K562 (cell line): ENCODE data around the gene EPHA4. TPM values are rescaled to one million over a fixed set of nuclear protein-coding genes. Genes with fewer than 3 reads are reported as not detected.

Experiments used
- ATAC-seq: fragments of 200-7000 bp; cut with Tn5 transposase; 3 replicates; pipeline ENCODE4 v1.9.1; 2020; ENCODE audit warnings: moderate library complexity
- BruUV-seq: library from RNA; stranded (reverse); fragments of 400-500 nt; replicated peaks from 2 replicates; lab custom pipeline; 2021; lab: Mats Ljungman, UMichigan
- CTCF ChIA-PET: fragments of 300-600 bp; formaldehyde crosslinking; extraction: SDS; loops from one replicate; lab custom pipeline; 2021; ENCODE audit warnings: low intra/inter-chr PET ratio; lab: Yijun Ruan, JAX
- POLR2A ChIA-PET: fragments of 300-600, 350-650 bp; sonication (Branson Sonifier 250); formaldehyde crosslinking; extraction: SDS; loops from one replicate; lab custom pipeline; 2021; ENCODE audit warnings: antibody characterized with exemption, inconsistent platforms; lab: Yijun Ruan, JAX
- DNase-seq, 4 experiments: peaks; one replicate each; pipeline versions ENCODE4 v3.0.0 to v3.0.0-alpha.2; 2011 to 2018; ENCODE audit warnings: low spot score in 3 of 4, mixed read lengths in 3 of 4; ENCODE audit errors: extremely low read depth in 1 of 4
- FAIRE-seq: peaks from 2 replicates; lab custom pipeline; 2011; peaks lifted over from hg19 to GRCh38; lab: Jason Lieb, UNC
- H2AFZ ChIP-seq: 2 replicates; pipeline ENCODE4 v1.6.0; 2011; ENCODE audit warnings: low read depth, low read length, control low read depth, inconsistent platforms
- H3K27ac ChIP-seq: fragments of 200-600 bp; 3 replicates; pipeline ENCODE4 v1.8.0; 2011; ENCODE audit warnings: low read depth, mild to moderate bottlenecking, control low read depth, inconsistent platforms, low read length, moderate library complexity, mixed read lengths; ENCODE audit errors: extremely low read depth
- H3K27me3 ChIP-seq, 2 experiments: fragments of 300-600 bp in 1 of 2; 2 replicates in 1 of 2; 3 replicates in 1 of 2; pipeline versions ENCODE4 v1.6.0 to v1.8.0; 2011; ENCODE audit warnings: inconsistent platforms in 2 of 2, low read length in 2 of 2, mild to moderate bottlenecking in 1 of 2, mixed read lengths in 1 of 2, moderate library complexity in 1 of 2; ENCODE audit not compliant: control insufficient read depth in 2 of 2, insufficient read depth in 2 of 2
- H3K36me3 ChIP-seq: fragments of 300-600 bp; 3 replicates; pipeline ENCODE4 v1.8.0; 2011; ENCODE audit warnings: mild to moderate bottlenecking, low read length, inconsistent platforms; ENCODE audit not compliant: control insufficient read depth, insufficient read depth
- H3K4me1 ChIP-seq, 2 experiments: fragments of 200-600 bp in 1 of 2; replicated peaks in 1 of 2; 2 replicates in 1 of 2; 3 replicates in 1 of 2; pipeline versions ENCODE4 v1.5.1 to v1.8.0; 2011; ENCODE audit warnings: inconsistent platforms in 2 of 2, low read length in 2 of 2, mild to moderate bottlenecking in 1 of 2, mixed read lengths in 1 of 2, moderate library complexity in 1 of 2; ENCODE audit not compliant: control insufficient read depth in 2 of 2, insufficient read depth in 2 of 2
- H3K4me2 ChIP-seq: 2 replicates; pipeline ENCODE4 v1.6.1; 2011; ENCODE audit warnings: low read length, control low read depth, inconsistent platforms, mixed read lengths; ENCODE audit not compliant: insufficient read depth
- H3K4me3 ChIP-seq: fragments of 200-600 bp; sonication (generic), shearing (Covaris generic); 2 replicates; pipeline ENCODE4 v1.5.1; 2016; ENCODE audit warnings: control low read depth, inconsistent platforms
- H3K79me2 ChIP-seq: fragments of 200-600 bp; 3 replicates; pipeline ENCODE4 v1.8.0; 2011; ENCODE audit warnings: low read length, inconsistent platforms; ENCODE audit not compliant: control insufficient read depth, insufficient read depth
- H3K9ac ChIP-seq, 2 experiments: 2 replicates each; pipeline versions ENCODE4 v1.6.0 to v1.6.1; 2011; ENCODE audit warnings: low read depth in 2 of 2, low read length in 2 of 2, control low read depth in 1 of 2, inconsistent platforms in 1 of 2, mild to moderate bottlenecking in 1 of 2, mixed read lengths in 1 of 2; ENCODE audit not compliant: insufficient read depth in 1 of 2
- H3K9me1 ChIP-seq: one replicate; pipeline ENCODE4 v1.6.0; 2011; ENCODE audit warnings: inconsistent platforms, mild to moderate bottlenecking, low read length, moderate library complexity; ENCODE audit not compliant: control insufficient read depth, insufficient read depth
- H3K9me3 ChIP-seq: replicated peaks from 2 replicates; pipeline ENCODE4 v1.5.1; 2011; ENCODE audit warnings: low read depth, low read length, inconsistent platforms; ENCODE audit not compliant: control insufficient read depth, insufficient read depth
- H4K20me1 ChIP-seq: replicated peaks from 2 replicates; pipeline ENCODE4 v1.6.1; 2011; ENCODE audit warnings: low read length, inconsistent platforms, mixed read lengths; ENCODE audit not compliant: control insufficient read depth, insufficient read depth
- FOXP1 ChIP-seq: sonication (generic); formaldehyde crosslinking; IDR thresholded peaks from 2 replicates; pipeline ENCODE4 v1.8.0; 2022; ENCODE audit warnings: mild to moderate bottlenecking, missing genetic modification reagents
- KAT8 ChIP-seq: fragments of 450-650 bp; IDR thresholded peaks from 2 replicates; pipeline ENCODE4 v1.6.1; 2016; ENCODE audit warnings: low read depth, mild to moderate bottlenecking
- KLF1 ChIP-seq: fragments of 450-650 bp; IDR thresholded peaks from 2 replicates; pipeline ENCODE4 v1.6.1; 2016; ENCODE audit warnings: missing genetic modification characterization, missing compliant biosample characterization
- KLF13 ChIP-seq: fragments of 450-650 bp; IDR thresholded peaks from 2 replicates; pipeline ENCODE4 v1.6.1; 2016; ENCODE audit warnings: missing genetic modification characterization, low read depth, mild to moderate bottlenecking, missing compliant biosample characterization, moderate library complexity, borderline replicate concordance
- L3MBTL2 ChIP-seq: fragments of 450-650 bp; IDR thresholded peaks from 2 replicates; pipeline ENCODE4 v1.6.1; 2016; ENCODE audit warnings: mild to moderate bottlenecking, moderate library complexity
- MCM7 ChIP-seq, 2 experiments: fragments of 450-650 bp; IDR thresholded peaks; 2 replicates each; pipeline ENCODE4 v1.6.1; 2016 to 2018
- MED1 ChIP-seq: sonication (generic); formaldehyde crosslinking; IDR thresholded peaks from 2 replicates; pipeline ENCODE4 v1.8.1; 2023; ENCODE audit warnings: missing genetic modification reagents, borderline replicate concordance
- MYC ChIP-seq, 2 experiments: fragments of 250-450 bp in 1 of 2; sonication (Bioruptor Pico) in 1 of 2; IDR thresholded peaks; 2 replicates each; pipeline versions ENCODE4 v1.5.1 to v1.6.1; 2012 to 2021; ENCODE audit warnings: low read depth in 2 of 2, borderline replicate concordance in 1 of 2, improper control_type of control experiment in 1 of 2, low read length in 1 of 2, mild to moderate bottlenecking in 1 of 2, moderate library complexity in 1 of 2
- SIRT6 ChIP-seq: IDR thresholded peaks from one replicate; pipeline ENCODE4 v1.6.1; 2012; ENCODE audit warnings: low read depth, mild to moderate bottlenecking, control low read depth, inconsistent platforms, low read length, moderate library complexity
- TBL1XR1 ChIP-seq, 2 experiments: IDR thresholded peaks; 2 replicates each; pipeline ENCODE4 v1.6.1; 2012; ENCODE audit warnings: improper control_type of control experiment in 2 of 2, low read length in 2 of 2, mild to moderate bottlenecking in 1 of 2
- WGBS: fragments of 100-300 bp; shearing (Covaris generic); methylation state at CpG from one replicate; pipeline ENCODE4 v1.1.6; 2016; ENCODE audit warnings: low coverage, mixed read lengths; ENCODE audit not compliant: insufficient coverage; ENCODE audit errors: missing lambda C conversion rate; 5-methylcytosine and 5-hydroxymethylcytosine counted together
- in situ Hi-C: fragments of 300-500 bp; cut with MboI; formaldehyde crosslinking; loops from 4 replicates; pipeline ENCODE4 v1.15.0; 2018; ENCODE audit warnings: inconsistent platforms, mixed read lengths
- intact Hi-C: fragments of 100-400 bp; cut with micrococcal nuclease; formaldehyde crosslinking; loops from 2 replicates; pipeline ENCODE4 v1.14.2; 2022
- polyA plus RNA-seq, 8 experiments: library from polyadenylated mRNA; depleted of rRNA in 4 of 8; stranded (reverse) in 5 of 8; unstranded in 3 of 8; fragments of >200 nt; fragmentation: Nextera tagmentation in 2 of 8; fragmentation: Illumina TruSeq in 1 of 8; extraction: Ambion mirVana in 2 of 8; extraction: Trizol in 1 of 8; gene quantifications; 2 replicates each; pipeline versions ENCODE4 v1.2.1 to v1.2.3, GENCODE V29; 2011 to 2014; ENCODE audit warnings: inconsistent platforms in 1 of 8, missing spikeins in 1 of 8
- total RNA-seq, 7 experiments: library from RNA; depleted of rRNA in 6 of 7; stranded (reverse); fragments of >200 nt in 6 of 7; fragmentation: Illumina TruSeq in 2 of 7; extraction: Trizol in 2 of 7; gene quantifications; 2 replicates each; pipeline versions ENCODE4 v1.2.1 to v1.2.3, GENCODE V29; 2011 to 2021; ENCODE audit warnings: low replicate concordance in 1 of 7
- TF ChIP-seq, protein P1 (sequence below): fragments of 450-650 bp; IDR thresholded peaks from 2 replicates; pipeline ENCODE4 v1.6.1; 2018; ENCODE audit not compliant: partially characterized antibody
- TF ChIP-seq, protein P2 (sequence below): fragments of 250-450 bp; sonication (Bioruptor Pico); IDR thresholded peaks from 2 replicates; pipeline ENCODE4 v1.8.0; 2021; ENCODE audit warnings: moderate library complexity, mild to moderate bottlenecking, inconsistent platforms
- TF ChIP-seq, protein P3 (sequence below): fragments of 250-450 bp; sonication (Bioruptor Pico); IDR thresholded peaks from 2 replicates; pipeline ENCODE4 v1.4.0; 2020; ENCODE audit warnings: mild to moderate bottlenecking, moderate library complexity

EPHA4 gene
- total and polyA plus RNA-seq, 9 of the 15 experiments (the other 6 are each of a cell fraction or from before 2014, with no cell fraction given), result 0.07 to 0.09 (median 0.07) TPM; not detected in 6

DNA sequence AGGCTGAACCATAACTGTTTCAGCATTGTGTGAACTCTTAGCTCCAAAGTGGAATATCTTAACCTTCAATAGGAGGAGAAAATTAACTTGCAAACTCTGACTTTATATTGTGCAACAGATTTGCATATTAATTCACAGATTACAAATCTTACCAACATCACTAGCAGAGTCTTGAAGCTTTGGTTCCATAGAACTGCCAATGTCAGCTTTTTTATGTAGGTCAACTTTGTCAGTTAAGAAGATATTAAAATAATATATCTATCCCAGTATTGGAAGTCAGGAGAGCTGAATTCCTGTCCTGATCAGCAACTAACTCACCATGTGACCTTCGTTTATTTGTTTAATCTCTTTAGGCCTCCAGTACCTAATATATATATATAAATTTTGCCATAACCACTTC lies 121.8 kb downstream of the EPHA4 start:
- in situ Hi-C loops (no loop called here), intact Hi-C loops (no loop called here)
- no peak for DNase-seq
- CTCF ChIA-PET, result no interaction called here
- H3K4me2 ChIP-seq, result no peak overlapping the region
- H3K9ac ChIP-seq, result no peak overlapping the region
- no peaks in the 10 kb centered on the region for H3K36me3 ChIP-seq
- H3K79me2 ChIP-seq, result no peaks in the 10 kb centered on the region
- no peak overlapping the region for H2AFZ ChIP-seq
- H4K20me1 ChIP-seq, result no peaks in the 10 kb centered on the region
- no TSS peak for BruUV-seq
- no peaks in the 10 kb centered on the region for H3K9me3 ChIP-seq
- 0% methylated on average over 1 of the region's 1 CpG for WGBS
- no peaks in the 10 kb centered on the region for H3K27me3 ChIP-seq
- H3K4me3 ChIP-seq, result no peak overlapping the region
- POLR2A ChIA-PET, result no interaction called here
- no peak overlapping the region for H3K27ac ChIP-seq
- no peaks in the 10 kb centered on the region for H3K9me1 ChIP-seq
- ATAC-seq, result no peak
- no peak for FAIRE-seq
- no peaks in the 10 kb centered on the region for H3K4me1 ChIP-seq
- no peak for TF ChIP-seq MED1 (CRISPR knock-in tag)
- TF ChIP-seq, protein P1, sequence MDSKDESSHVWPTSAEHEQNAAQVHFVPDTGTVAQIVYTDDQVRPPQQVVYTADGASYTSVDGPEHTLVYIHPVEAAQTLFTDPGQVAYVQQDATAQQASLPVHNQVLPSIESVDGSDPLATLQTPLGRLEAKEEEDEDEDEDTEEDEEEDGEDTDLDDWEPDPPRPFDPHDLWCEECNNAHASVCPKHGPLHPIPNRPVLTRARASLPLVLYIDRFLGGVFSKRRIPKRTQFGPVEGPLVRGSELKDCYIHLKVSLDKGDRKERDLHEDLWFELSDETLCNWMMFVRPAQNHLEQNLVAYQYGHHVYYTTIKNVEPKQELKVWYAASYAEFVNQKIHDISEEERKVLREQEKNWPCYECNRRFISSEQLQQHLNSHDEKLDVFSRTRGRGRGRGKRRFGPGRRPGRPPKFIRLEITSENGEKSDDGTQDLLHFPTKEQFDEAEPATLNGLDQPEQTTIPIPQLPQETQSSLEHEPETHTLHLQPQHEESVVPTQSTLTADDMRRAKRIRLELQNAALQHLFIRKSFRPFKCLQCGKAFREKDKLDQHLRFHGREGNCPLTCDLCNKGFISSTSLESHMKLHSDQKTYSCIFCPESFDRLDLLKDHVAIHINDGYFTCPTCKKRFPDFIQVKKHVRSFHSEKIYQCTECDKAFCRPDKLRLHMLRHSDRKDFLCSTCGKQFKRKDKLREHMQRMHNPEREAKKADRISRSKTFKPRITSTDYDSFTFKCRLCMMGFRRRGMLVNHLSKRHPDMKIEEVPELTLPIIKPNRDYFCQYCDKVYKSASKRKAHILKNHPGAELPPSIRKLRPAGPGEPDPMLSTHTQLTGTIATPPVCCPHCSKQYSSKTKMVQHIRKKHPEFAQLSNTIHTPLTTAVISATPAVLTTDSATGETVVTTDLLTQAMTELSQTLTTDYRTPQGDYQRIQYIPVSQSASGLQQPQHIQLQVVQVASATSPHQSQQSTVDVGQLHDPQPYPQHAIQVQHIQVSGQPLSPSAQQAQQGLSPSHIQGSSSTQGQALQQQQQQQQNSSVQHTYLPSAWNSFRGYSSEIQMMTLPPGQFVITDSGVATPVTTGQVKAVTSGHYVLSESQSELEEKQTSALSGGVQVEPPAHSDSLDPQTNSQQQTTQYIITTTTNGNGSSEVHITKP, result no peak
- no peak for TF ChIP-seq KLF1
- TF ChIP-seq, protein P2, sequence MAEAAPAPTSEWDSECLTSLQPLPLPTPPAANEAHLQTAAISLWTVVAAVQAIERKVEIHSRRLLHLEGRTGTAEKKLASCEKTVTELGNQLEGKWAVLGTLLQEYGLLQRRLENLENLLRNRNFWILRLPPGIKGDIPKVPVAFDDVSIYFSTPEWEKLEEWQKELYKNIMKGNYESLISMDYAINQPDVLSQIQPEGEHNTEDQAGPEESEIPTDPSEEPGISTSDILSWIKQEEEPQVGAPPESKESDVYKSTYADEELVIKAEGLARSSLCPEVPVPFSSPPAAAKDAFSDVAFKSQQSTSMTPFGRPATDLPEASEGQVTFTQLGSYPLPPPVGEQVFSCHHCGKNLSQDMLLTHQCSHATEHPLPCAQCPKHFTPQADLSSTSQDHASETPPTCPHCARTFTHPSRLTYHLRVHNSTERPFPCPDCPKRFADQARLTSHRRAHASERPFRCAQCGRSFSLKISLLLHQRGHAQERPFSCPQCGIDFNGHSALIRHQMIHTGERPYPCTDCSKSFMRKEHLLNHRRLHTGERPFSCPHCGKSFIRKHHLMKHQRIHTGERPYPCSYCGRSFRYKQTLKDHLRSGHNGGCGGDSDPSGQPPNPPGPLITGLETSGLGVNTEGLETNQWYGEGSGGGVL (CRISPR knock-in tag), result no peak
- TF ChIP-seq KLF13, result no peak
- TF ChIP-seq MCM7 (IDR thresholded peaks at IDR 0.05), result no peak
- TF ChIP-seq, protein P3, sequence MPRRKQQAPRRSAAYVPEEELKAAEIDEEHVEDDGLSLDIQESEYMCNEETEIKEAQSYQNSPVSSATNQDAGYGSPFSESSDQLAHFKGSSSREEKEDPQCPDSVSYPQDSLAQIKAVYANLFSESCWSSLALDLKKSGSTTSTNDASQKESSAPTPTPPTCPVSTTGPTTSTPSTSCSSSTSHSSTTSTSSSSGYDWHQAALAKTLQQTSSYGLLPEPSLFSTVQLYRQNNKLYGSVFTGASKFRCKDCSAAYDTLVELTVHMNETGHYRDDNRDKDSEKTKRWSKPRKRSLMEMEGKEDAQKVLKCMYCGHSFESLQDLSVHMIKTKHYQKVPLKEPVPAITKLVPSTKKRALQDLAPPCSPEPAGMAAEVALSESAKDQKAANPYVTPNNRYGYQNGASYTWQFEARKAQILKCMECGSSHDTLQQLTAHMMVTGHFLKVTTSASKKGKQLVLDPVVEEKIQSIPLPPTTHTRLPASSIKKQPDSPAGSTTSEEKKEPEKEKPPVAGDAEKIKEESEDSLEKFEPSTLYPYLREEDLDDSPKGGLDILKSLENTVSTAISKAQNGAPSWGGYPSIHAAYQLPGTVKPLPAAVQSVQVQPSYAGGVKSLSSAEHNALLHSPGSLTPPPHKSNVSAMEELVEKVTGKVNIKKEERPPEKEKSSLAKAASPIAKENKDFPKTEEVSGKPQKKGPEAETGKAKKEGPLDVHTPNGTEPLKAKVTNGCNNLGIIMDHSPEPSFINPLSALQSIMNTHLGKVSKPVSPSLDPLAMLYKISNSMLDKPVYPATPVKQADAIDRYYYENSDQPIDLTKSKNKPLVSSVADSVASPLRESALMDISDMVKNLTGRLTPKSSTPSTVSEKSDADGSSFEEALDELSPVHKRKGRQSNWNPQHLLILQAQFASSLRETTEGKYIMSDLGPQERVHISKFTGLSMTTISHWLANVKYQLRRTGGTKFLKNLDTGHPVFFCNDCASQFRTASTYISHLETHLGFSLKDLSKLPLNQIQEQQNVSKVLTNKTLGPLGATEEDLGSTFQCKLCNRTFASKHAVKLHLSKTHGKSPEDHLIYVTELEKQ (CRISPR knock-in tag), result no peak
- no peak for TF ChIP-seq KAT8
- no peak for TF ChIP-seq TBL1XR1 (IDR thresholded peaks at IDR 0.05; ENCODE audit: low read length in 2 of 2)
- TF ChIP-seq L3MBTL2, result no peak
- no peak for TF ChIP-seq MYC (IDR thresholded peaks at IDR 0.05; ENCODE audit: low read depth, low read length)
- TF ChIP-seq MYC (CRISPR knock-in tag; IDR thresholded peaks at IDR 0.05; ENCODE audit: borderline replicate concordance, low read depth), result no peak
- no peak for TF ChIP-seq FOXP1 (CRISPR knock-in tag)
- TF ChIP-seq SIRT6, result no peak
